ENCODE results near the gene SLC12A9.

Gene SLC12A9

DNA sequence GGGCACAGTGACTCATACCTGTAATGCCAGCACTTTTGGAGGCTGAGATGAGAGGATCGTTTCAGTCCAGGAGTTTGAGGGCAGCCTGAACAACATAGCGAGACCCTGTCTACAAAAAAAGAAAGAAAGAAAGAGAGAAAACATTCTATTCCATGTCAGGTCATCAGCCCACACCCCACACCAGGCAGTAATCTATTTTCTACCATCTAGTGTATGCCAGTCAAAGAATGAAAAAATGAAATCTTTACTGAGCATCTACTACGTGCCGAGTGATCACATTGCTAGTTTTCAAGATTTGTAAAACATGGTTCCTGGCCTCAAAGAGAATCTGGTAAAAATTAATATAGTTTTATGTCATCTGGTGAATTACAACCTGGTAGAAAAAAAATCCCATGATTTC is 22.1 kb upstream of the SLC12A9 start:
- CTCF ChIA-PET = interaction anchor here (0.6 to 1.7 kb wide), 2 partner anchors 10 to 125 kb away, joined by 3 to 5 read pairs; partner anchors contain the start of gene POP7
- Histone ChIP-seq H3K4me1 (ENCODE audit: control insufficient read depth, insufficient read depth, low read length) (no peaks in the 10 kb centered on the region), H3K27ac (ENCODE audit: extremely low read depth, low read depth, low read length) (no peak overlapping the region), H3K36me3 (ENCODE audit: control insufficient read depth in 2 of 2, insufficient read depth in 1 of 2, low read length in 2 of 2) (no peaks in the 10 kb centered on the region), H3K4me3 (ENCODE audit: low read depth, low read length) (no peak overlapping the region), H3K9me3 (ENCODE audit: control insufficient read depth, insufficient read depth, low read depth, low read length) (no peaks in the 10 kb centered on the region)
- TF ChIP-seq ZNF174 (tag by site-specific recombination; IDR thresholded peaks at IDR 0.05) (no peak), ZNF664 (tag by site-specific recombination; IDR thresholded peaks at IDR 0.05) (peak; percentile 88), ZNF792 (tag by site-specific recombination; IDR thresholded peaks at IDR 0.05) (no peak), ZNF121 (tag by site-specific recombination; IDR thresholded peaks at IDR 0.05) (0 out of 2 replicates have a peak, but pooled peaks have one; percentile 4), ZBTB1 (tag by site-specific recombination; IDR thresholded peaks at IDR 0.05) (no peak), SETDB1 (IDR thresholded peaks at IDR 0.05; ENCODE audit: insufficient read length, low read length) (no peak), ZNF211 (tag by site-specific recombination; IDR thresholded peaks at IDR 0.05; ENCODE audit: low read depth) (no peak), ZNF280D (tag by site-specific recombination; IDR thresholded peaks at IDR 0.05) (no peak), SALL2 (tag by site-specific recombination; IDR thresholded peaks at IDR 0.05; ENCODE audit: borderline replicate concordance) (no peak), PRDM1 (tag by site-specific recombination; IDR thresholded peaks at IDR 0.05) (no peak), ZNF266 (tag by site-specific recombination; IDR thresholded peaks at IDR 0.05; ENCODE audit: low read depth) (no peak)
- TF ChIP-seq, protein P1, sequence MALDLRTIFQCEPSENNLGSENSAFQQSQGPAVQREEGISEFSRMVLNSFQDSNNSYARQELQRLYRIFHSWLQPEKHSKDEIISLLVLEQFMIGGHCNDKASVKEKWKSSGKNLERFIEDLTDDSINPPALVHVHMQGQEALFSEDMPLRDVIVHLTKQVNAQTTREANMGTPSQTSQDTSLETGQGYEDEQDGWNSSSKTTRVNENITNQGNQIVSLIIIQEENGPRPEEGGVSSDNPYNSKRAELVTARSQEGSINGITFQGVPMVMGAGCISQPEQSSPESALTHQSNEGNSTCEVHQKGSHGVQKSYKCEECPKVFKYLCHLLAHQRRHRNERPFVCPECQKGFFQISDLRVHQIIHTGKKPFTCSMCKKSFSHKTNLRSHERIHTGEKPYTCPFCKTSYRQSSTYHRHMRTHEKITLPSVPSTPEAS (tag by site-specific recombination; IDR thresholded peaks at IDR 0.05) = no peak
- POLR2A ChIA-PET = no interaction called here

DNA sequence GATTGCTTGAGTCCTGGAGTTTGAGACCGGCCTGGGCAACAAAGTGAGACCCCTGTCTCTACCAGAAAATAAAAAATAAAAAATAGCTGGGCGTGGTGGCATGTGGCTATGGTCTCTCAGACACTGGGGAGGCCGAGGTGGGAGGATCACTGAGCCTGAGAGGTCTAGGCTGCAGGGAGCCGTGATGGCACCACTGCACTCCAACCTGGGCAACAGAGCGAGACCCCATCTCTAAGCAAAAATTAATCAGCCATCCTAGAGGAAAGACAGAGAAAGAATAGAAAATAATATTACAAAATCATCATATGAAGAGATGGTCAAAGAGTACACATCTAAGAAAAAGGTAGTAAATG is 20.3 kb upstream of the SLC12A9 start:
- H3K27ac ChIP-seq (ENCODE audit: extremely low read depth, low read depth, low read length) = no peak overlapping the region
- no peak overlapping the region for H3K4me3 ChIP-seq (ENCODE audit: low read depth, low read length)
- TF ChIP-seq ZNF843 (tag by site-specific recombination; IDR thresholded peaks at IDR 0.05) (no peak), ZNF121 (tag by site-specific recombination; IDR thresholded peaks at IDR 0.05) (peak; percentile 69), YY2 (tag by site-specific recombination; IDR thresholded peaks at IDR 0.05) (no peak), ZNF521 (tag by site-specific recombination; IDR thresholded peaks at IDR 0.05) (no peak), ZNF600 (tag by site-specific recombination; IDR thresholded peaks at IDR 0.05) (no peak)
- no peaks in the 10 kb centered on the region for H3K9me3 ChIP-seq (ENCODE audit: control insufficient read depth, insufficient read depth, low read depth, low read length)
- CTCF ChIA-PET = interaction anchor here (1.3 to 1.7 kb wide), 3 partner anchors 16 to 126 kb away, joined by 3 to 5 read pairs (median 3); partner anchors contain the start of gene POP7
- no peaks in the 10 kb centered on the region for H3K36me3 ChIP-seq (ENCODE audit: control insufficient read depth in 2 of 2, insufficient read depth in 1 of 2, low read length in 2 of 2)
- POLR2A ChIA-PET = interaction anchor here (1.1 kb wide), 1 partner anchor 246 kb away, joined by 3 read pairs; the partner anchor contains the start of genes FBXO24 and LRCH4
- H3K4me1 ChIP-seq (ENCODE audit: control insufficient read depth, insufficient read depth, low read length) = peaks cover 9% of the 10 kb centered on the region

DNA sequence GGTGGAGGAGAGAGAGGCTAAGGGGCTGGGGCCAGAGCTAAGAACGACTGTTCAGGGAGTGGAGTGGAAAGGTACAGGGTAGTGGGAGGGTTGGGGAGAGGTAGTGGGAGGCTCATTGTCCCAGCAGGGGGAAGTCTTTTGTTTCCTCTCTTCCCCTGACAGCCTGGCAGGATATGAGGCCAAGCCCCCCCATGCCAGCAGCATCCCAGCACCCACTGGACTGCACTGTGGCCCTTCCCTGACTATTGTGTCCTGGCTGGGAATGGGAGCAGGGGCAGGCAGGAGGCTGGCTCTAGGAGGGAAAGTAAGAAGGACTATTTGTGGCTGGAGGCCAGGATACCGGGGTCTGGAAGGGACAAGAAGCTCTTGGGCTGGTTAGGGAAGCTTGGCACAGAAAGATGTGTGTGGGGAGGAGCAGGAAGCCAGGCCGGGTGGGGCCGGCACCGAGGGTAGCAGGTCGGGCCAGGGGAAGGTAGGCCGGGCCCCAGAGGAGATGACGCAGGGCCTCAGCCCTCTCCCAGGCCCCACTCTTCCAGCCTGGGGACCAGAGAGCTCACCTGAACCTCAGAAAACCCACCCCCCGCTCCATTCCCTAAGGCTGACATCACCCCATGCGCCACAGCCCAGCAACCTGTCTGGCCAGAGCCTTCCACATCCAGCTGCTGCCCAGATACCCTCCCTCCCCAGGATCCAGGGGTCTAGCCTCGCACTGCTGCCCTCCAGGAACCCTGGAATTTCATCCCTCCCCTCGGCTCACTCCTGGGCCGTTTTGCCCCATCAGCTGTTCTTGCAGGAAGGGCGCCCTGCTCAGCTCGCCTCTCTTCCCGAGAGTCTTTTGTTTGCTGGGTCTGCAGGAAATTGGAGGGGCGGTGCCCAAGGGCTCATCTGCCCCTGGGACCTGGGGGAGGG is 16.4 kb upstream of the SLC12A9 start:
- no peak overlapping the region for H3K4me3 ChIP-seq (ENCODE audit: low read depth, low read length)
- no peaks in the 10 kb centered on the region for H3K9me3 ChIP-seq (ENCODE audit: control insufficient read depth, insufficient read depth, low read depth, low read length)
- no peaks in the 10 kb centered on the region for H3K36me3 ChIP-seq (ENCODE audit: control insufficient read depth in 2 of 2, insufficient read depth in 1 of 2, low read length in 2 of 2)
- peaks cover 9% of the 10 kb centered on the region for H3K4me1 ChIP-seq (ENCODE audit: control insufficient read depth, insufficient read depth, low read length)
- H3K27ac ChIP-seq (ENCODE audit: extremely low read depth, low read depth, low read length) = peak overlapping the region; percentile 91
- POLR2A ChIA-PET = interaction anchor here (1.4 to 2.8 kb wide), 4 partner anchors 8 to 130 kb away, joined by 5 to 13 read pairs (median 9); partner anchors contain the start of genes EPHB4, POP7, SRRT and UFSP1
- CTCF ChIA-PET = interaction anchor here (1.0 to 2.4 kb wide), 3 partner anchors 9 to 36 kb away, joined by 3 to 14 read pairs (median 3); partner anchors contain the start of gene EPHB4
- TF ChIP-seq GFI1B (tag by site-specific recombination; IDR thresholded peaks at IDR 0.05) (no peak), WT1 (tag by site-specific recombination; IDR thresholded peaks at IDR 0.05) (peak; percentile 45; the same call in 1 of the 2 replicates), OSR2 (tag by site-specific recombination; IDR thresholded peaks at IDR 0.05) (no peak), ZNF560 (tag by site-specific recombination; IDR thresholded peaks at IDR 0.05; ENCODE audit: borderline replicate concordance) (no peak), ZFP69B (tag by site-specific recombination; IDR thresholded peaks at IDR 0.05) (0 out of 2 replicates have a peak, but pooled peaks have one; percentile 43), ZNF341 (tag by site-specific recombination; IDR thresholded peaks at IDR 0.05; ENCODE audit: low read depth) (peak; percentile 65), ZNF555 (tag by site-specific recombination; conservative IDR thresholded peaks at IDR 0.05) (no peak), MEIS1 (CRISPR knock-in tag; IDR thresholded peaks at IDR 0.05; ENCODE audit: borderline replicate concordance) (no peak)
- TF ChIP-seq, protein P2, sequence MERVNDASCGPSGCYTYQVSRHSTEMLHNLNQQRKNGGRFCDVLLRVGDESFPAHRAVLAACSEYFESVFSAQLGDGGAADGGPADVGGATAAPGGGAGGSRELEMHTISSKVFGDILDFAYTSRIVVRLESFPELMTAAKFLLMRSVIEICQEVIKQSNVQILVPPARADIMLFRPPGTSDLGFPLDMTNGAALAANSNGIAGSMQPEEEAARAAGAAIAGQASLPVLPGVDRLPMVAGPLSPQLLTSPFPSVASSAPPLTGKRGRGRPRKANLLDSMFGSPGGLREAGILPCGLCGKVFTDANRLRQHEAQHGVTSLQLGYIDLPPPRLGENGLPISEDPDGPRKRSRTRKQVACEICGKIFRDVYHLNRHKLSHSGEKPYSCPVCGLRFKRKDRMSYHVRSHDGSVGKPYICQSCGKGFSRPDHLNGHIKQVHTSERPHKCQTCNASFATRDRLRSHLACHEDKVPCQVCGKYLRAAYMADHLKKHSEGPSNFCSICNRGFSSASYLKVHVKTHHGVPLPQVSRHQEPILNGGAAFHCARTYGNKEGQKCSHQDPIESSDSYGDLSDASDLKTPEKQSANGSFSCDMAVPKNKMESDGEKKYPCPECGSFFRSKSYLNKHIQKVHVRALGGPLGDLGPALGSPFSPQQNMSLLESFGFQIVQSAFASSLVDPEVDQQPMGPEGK (tag by site-specific recombination; IDR thresholded peaks at IDR 0.05) = no peak; the same call in 1 of the 2 replicates
